SK-N-DZ (cell line): ENCODE data around the gene GGTLC3.
A peak's percentile ranks its signal among the peaks of the same experiment; 100 is the strongest.
"Not testable (repeated sequence)": the region's sequence is repeated elsewhere in the genome, so short reads cannot be mapped to it uniquely, and the experiment has no call there.

ENCODE experiments used
- DNase-seq: peaks from one replicate; pipeline ENCODE4 v3.0.0-alpha.2; 2015; ENCODE audit warnings: low spot score

The GGTLC3 gene

GRCh38 chr22:18513454-18513853 lies 4.5 kb downstream of the GGTLC3 start:
- not testable (repeated sequence) for DNase-seq

GRCh38 chr22:18512378-18512777 lies 5.6 kb downstream of the GGTLC3 start:
- DNase-seq = not testable (repeated sequence)

- peak; percentile 0 for DNase-seq
Measured at GRCh38 chr22:18511327-18511726, 6.6 kb downstream of the GGTLC3 start.

- DNase-seq = not testable (repeated sequence)
Measured at GRCh38 chr22:18496227-18496626, 21.7 kb downstream of the GGTLC3 start.
